ENCODE data around the gene SRSF9. TPM values are rescaled to one million over a fixed set of nuclear protein-coding genes. Genes with fewer than 3 reads are reported as not detected.

Gene SRSF9
- total RNA-seq, 1 experiment from 2014 or later: 302 TPM

DNA sequence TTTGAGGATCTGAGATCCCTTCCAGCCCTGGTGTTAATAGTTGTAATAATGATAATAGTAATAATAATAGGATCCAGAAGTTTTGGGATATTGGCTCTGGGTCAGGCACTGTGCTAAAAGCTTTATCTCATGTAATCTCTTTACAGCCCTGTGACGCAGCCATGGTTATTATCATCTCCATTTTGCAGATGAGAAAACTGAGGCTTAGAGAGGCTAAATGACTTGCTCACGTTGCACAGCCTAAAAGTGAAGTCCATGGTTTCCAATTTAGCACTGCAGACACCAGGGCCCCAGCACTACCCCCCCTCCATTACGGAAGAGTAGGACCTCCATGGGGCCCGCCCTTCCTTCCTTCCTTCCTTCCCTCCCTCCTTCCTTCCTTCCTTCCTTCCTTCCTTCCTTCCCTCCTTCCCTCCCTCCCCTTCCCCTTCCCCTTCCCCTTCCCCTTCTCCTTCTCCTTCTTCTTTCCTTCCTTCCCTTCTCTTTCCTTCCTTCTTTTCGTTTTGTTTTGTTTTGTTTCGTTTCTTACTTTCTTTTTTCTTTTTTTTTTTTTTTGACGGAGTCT is 46.6 kb downstream of the SRSF9 start:
- Histone ChIP-seq H3K27me3 (ENCODE audit: insufficient read depth, low read length) (no peaks in the 10 kb centered on the region), H3K79me1 (ENCODE audit: insufficient read depth, low read depth, low read length, poor library complexity, severe bottlenecking) (no peaks in the 10 kb centered on the region), H3K23me2 (ENCODE audit: insufficient read length, low read depth, low read length, poor library complexity, severe bottlenecking) (no peaks in the 10 kb centered on the region), H3K4ac (ENCODE audit: low read depth, low read length) (no peak overlapping the region), H3K18ac (ENCODE audit: insufficient read length, low read depth, low read length) (no peak overlapping the region), H3K27ac (ENCODE audit: insufficient read length, low read depth, low read length) (no peak overlapping the region), H2BK120ac (ENCODE audit: low read depth, low read length, poor library complexity, severe bottlenecking) (no peak overlapping the region), H2BK20ac (ENCODE audit: low read depth, low read length, poor library complexity, severe bottlenecking) (no peak overlapping the region), H3K79me2 (ENCODE audit: insufficient read depth, low read length) (no peaks in the 10 kb centered on the region), H3K4me2 (ENCODE audit: insufficient read depth, insufficient read length, low read length) (no peak overlapping the region), H4K5ac (ENCODE audit: insufficient read length, low read depth, low read length) (no peak overlapping the region), H2BK12ac (ENCODE audit: insufficient read length, low read depth, low read length) (no peak overlapping the region), H3K9me3 (ENCODE audit: control insufficient read depth, low read depth, low read length) (no peaks in the 10 kb centered on the region), H3K23ac (ENCODE audit: insufficient read length, low read depth, low read length) (no peak overlapping the region), H2BK5ac (ENCODE audit: insufficient read length, low read length) (no peak overlapping the region), H3K4me1 (ENCODE audit: insufficient read depth, low read length) (no peaks in the 10 kb centered on the region; the same call in 1 of the 2 replicates), H3K9ac (ENCODE audit: extremely low read depth, insufficient read length, low read length) (no peak overlapping the region), H2AK5ac (ENCODE audit: insufficient read length, low read length) (no peak overlapping the region), H3T11ph (ENCODE audit: low read length) (no peak overlapping the region), H4K20me1 (ENCODE audit: control insufficient read depth, insufficient read depth, insufficient read length) (no peaks in the 10 kb centered on the region), H3K14ac (ENCODE audit: insufficient read depth, low read length) (no peak overlapping the region), H4K8ac (replicated peaks; ENCODE audit: insufficient read length, low read depth, low read length) (no peak overlapping the region), H4K91ac (ENCODE audit: insufficient read length, low read depth, low read length) (no peak overlapping the region), H2AFZ (ENCODE audit: low read length) (no peak overlapping the region), H2BK15ac (ENCODE audit: low read depth, low read length) (no peak overlapping the region), H3K56ac (ENCODE audit: insufficient read length, low read depth, low read length) (no peak overlapping the region)
- Mint-ChIP-seq H3K4me3 (no peak overlapping the region), H3K27me3 (ENCODE audit: low read depth) (peaks cover 7% of the 10 kb centered on the region), H3K27ac (no peak overlapping the region), H3K9me3 (no peaks in the 10 kb centered on the region), H3K36me3 (ENCODE audit: insufficient read depth in 1 of 3, low read depth in 3 of 3) (no peaks in the 10 kb centered on the region; a peak in 1 of 7 replicates), H3K4me1 (peaks cover 14 to 16% of the 10 kb centered on the region in 2 experiments)
- TF ChIP-seq, protein P1, sequence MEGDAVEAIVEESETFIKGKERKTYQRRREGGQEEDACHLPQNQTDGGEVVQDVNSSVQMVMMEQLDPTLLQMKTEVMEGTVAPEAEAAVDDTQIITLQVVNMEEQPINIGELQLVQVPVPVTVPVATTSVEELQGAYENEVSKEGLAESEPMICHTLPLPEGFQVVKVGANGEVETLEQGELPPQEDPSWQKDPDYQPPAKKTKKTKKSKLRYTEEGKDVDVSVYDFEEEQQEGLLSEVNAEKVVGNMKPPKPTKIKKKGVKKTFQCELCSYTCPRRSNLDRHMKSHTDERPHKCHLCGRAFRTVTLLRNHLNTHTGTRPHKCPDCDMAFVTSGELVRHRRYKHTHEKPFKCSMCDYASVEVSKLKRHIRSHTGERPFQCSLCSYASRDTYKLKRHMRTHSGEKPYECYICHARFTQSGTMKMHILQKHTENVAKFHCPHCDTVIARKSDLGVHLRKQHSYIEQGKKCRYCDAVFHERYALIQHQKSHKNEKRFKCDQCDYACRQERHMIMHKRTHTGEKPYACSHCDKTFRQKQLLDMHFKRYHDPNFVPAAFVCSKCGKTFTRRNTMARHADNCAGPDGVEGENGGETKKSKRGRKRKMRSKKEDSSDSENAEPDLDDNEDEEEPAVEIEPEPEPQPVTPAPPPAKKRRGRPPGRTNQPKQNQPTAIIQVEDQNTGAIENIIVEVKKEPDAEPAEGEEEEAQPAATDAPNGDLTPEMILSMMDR (conservative IDR thresholded peaks at IDR 0.05): no peak
- DNase-seq: no peak
- no CpG with 5 or more reads among the region's 7 CpGs for WGBS (ENCODE audit: extremely low coverage, insufficient read length, low lambda C conversion rate)

Measured in H9 (cell line).